K562 (cell line): ENCODE results near the gene KCNE2. TPM values are rescaled to one million over a fixed set of nuclear protein-coding genes. Genes with fewer than 3 reads are reported as not detected.

Experiments
- CTCF ChIP-seq, 3 experiments: IDR thresholded peaks in 2 of 3; conservative IDR thresholded peaks in 1 of 3; 2 replicates each; pipeline ENCODE4 v1.5.1; 2011 to 2012; ENCODE audit warnings: low read length in 3 of 3, mild to moderate bottlenecking in 3 of 3, control low read depth in 2 of 3, improper control_type of control experiment in 1 of 3, inconsistent platforms in 1 of 3, low read depth in 1 of 3, mixed read lengths in 1 of 3, moderate library complexity in 1 of 3; ENCODE audit not compliant: insufficient read depth in 2 of 3
- ESRRA ChIP-seq: fragments of 450-650 bp; IDR thresholded peaks from 2 replicates; pipeline ENCODE4 v1.6.1; 2014; ENCODE audit warnings: low read depth, mild to moderate bottlenecking, moderate library complexity, borderline replicate concordance
- FOXK2 ChIP-seq, 2 experiments: fragments of 450-650 bp; IDR thresholded peaks in 1 of 2; conservative IDR thresholded peaks in 1 of 2; 2 replicates each; pipeline ENCODE4 v1.6.1; 2016; ENCODE audit warnings: low read depth in 2 of 2, mild to moderate bottlenecking in 1 of 2
- HNRNPK ChIP-seq: fragments of 200-400 bp; formaldehyde crosslinking; IDR thresholded peaks from one replicate; pipeline ENCODE4 v1.6.1; 2018; ENCODE audit warnings: mild to moderate bottlenecking, low read depth, low read length; ENCODE audit not compliant: poor library complexity, severe bottlenecking
- ID3 ChIP-seq, 2 experiments: fragments of 250-450 bp in 1 of 2; fragments of 450-650 bp in 1 of 2; sonication (Bioruptor Pico) in 1 of 2; IDR thresholded peaks; 2 replicates each; pipeline versions ENCODE4 v1.6.1 to v1.8.0; 2016 to 2021; ENCODE audit warnings: mild to moderate bottlenecking in 2 of 2, moderate library complexity in 2 of 2, missing compliant biosample characterization in 1 of 2, missing genetic modification characterization in 1 of 2
- MAZ ChIP-seq, 2 experiments: fragments of 450-650 bp in 1 of 2; sonication (generic) in 1 of 2; formaldehyde crosslinking; IDR thresholded peaks in 1 of 2; conservative IDR thresholded peaks in 1 of 2; 2 replicates each; pipeline versions ENCODE4 v1.4.0 to v1.5.0; 2020; ENCODE audit warnings: mild to moderate bottlenecking in 1 of 2, missing genetic modification reagents in 1 of 2
- PRPF4 ChIP-seq: fragments of 200-400 bp; formaldehyde crosslinking; IDR thresholded peaks from one replicate; pipeline ENCODE4 v1.6.1; 2017; ENCODE audit warnings: low read length, low read depth, mild to moderate bottlenecking; ENCODE audit not compliant: insufficient read depth, poor library complexity, severe bottlenecking
- SMARCA5 ChIP-seq: fragments of 450-650 bp; IDR thresholded peaks from 2 replicates; pipeline ENCODE4 v1.6.1; 2016
- ZNF140 ChIP-seq: fragments of 250-450 bp; sonication (Bioruptor Pico); IDR thresholded peaks from 2 replicates; pipeline ENCODE4 v1.8.0; 2021; ENCODE audit warnings: moderate library complexity, mild to moderate bottlenecking, inconsistent platforms
- ZNF512 ChIP-seq: IDR thresholded peaks from 2 replicates; pipeline ENCODE4 v1.6.1; 2016; ENCODE audit warnings: missing genetic modification characterization, missing compliant biosample characterization
- ZNF707 ChIP-seq: fragments of 250-450 bp; sonication (Bioruptor Pico); conservative IDR thresholded peaks from 2 replicates; pipeline ENCODE4 v1.8.0; 2022; ENCODE audit warnings: inconsistent platforms, mild to moderate bottlenecking, moderate library complexity
- ZNF830 ChIP-seq: fragments of 250-450 bp; sonication (Bioruptor Pico); IDR thresholded peaks from 2 replicates; pipeline ENCODE4 v1.5.0; 2021; ENCODE audit warnings: mild to moderate bottlenecking
- polyA plus RNA-seq, 8 experiments: library from polyadenylated mRNA; depleted of rRNA in 4 of 8; stranded (reverse) in 5 of 8; unstranded in 3 of 8; fragments of >200 nt; fragmentation: Nextera tagmentation in 2 of 8; fragmentation: Illumina TruSeq in 1 of 8; extraction: Ambion mirVana in 2 of 8; extraction: Trizol in 1 of 8; gene quantifications; 2 replicates each; pipeline versions ENCODE4 v1.2.1 to v1.2.3, GENCODE V29; 2011 to 2014; ENCODE audit warnings: inconsistent platforms in 1 of 8, missing spikeins in 1 of 8
- total RNA-seq, 7 experiments: library from RNA; depleted of rRNA in 6 of 7; stranded (reverse); fragments of >200 nt in 6 of 7; fragmentation: Illumina TruSeq in 2 of 7; extraction: Trizol in 2 of 7; gene quantifications; 2 replicates each; pipeline versions ENCODE4 v1.2.1 to v1.2.3, GENCODE V29; 2011 to 2021; ENCODE audit warnings: low replicate concordance in 1 of 7

Gene KCNE2
- total and polyA plus RNA-seq, 9 of the 15 experiments (the other 6 are each of a cell fraction or from before 2014, with no cell fraction given) = not detected

GRCh38 chr21:34367320-34367935, 3.6 kb downstream of the KCNE2 start (continued):
- TF ChIP-seq FOXK2 (conservative IDR thresholded peaks at IDR 0.05 in 1 of 2, IDR thresholded peaks at IDR 0.05 in 1 of 2; ENCODE audit: low read depth in 2 of 2) (no peak), HNRNPK (no peak), SMARCA5 (no peak), ZNF140 (CRISPR knock-in tag) (no peak), ZNF830 (CRISPR knock-in tag) (no peak), CTCF (IDR thresholded peaks at IDR 0.05 in 2 of 3, conservative IDR thresholded peaks at IDR 0.05 in 1 of 3; ENCODE audit: insufficient read depth in 2 of 3, low read depth in 1 of 3, low read length in 3 of 3) (peak; percentile 66 to 90 (median 78)), ID3 (CRISPR knock-in tag; IDR thresholded peaks at IDR 0.05) (no peak), ID3 (tag; IDR thresholded peaks at IDR 0.05) (no peak), ZNF707 (CRISPR knock-in tag) (no peak), ZNF512 (tag) (no peak), MAZ (CRISPR knock-in tag; conservative IDR thresholded peaks at IDR 0.05 in 1 of 2, IDR thresholded peaks at IDR 0.05 in 1 of 2) (no peak), ESRRA (no peak), PRPF4 (no peak)
